ENCODE measurements around the gene C12orf42. TPM values are rescaled to one million over a fixed set of nuclear protein-coding genes. Genes with fewer than 3 reads are reported as not detected.

Gene C12orf42
- total and polyA plus RNA-seq, 10 of the 15 experiments (the other 5 are each of a cell fraction or from before 2014, with no cell fraction given) = 1.4 to 7.0 (median 2.4) TPM

DNA sequence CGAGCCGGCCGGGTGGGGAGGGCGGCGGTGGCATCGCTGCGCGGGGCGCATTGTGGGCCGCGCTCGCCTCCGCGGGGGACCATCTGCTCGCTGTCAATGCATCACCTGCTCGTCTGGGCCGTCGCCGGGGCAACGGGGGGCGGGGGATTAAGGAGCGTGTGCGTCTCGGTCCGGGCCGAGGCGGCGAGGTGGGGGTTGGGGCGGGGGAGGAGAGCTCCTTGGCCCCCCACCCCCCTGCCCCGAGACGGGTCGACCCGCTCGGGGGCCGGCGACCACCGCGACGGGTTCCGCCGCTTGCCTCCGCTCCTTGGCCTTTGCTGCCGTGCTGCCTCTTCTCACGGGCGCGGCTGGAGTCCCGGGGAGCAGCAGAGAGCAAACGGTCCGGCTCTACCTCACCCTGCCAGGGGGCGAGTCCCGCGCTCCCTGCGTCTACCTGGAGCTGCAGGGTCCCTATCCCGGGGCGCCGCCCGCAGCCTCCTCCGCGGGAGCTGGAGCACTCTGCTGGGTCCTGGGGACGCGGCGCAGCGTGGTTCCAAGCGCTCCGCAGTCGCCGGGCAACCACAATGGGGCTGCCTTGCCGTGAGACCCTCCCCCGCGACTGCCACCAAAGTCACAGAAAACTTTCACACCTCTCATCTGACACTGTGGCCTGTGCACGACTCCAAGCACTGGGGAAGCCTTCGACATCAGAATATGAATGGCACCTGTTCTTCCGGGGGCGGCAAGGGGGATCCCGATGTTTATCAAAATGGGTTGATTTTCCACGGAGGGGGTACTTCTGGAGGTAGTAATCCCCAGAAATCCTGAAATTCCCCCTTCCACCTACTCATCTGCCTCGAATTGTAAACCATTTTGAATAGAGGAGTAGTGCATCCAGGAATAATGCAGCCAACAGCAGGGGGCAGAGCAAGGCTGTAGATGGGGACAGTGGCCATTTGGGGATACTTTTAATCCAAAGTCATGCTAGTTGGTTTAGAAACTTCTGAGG is at the start of gene C12orf42 (continued):
- TF ChIP-seq, protein P1, sequence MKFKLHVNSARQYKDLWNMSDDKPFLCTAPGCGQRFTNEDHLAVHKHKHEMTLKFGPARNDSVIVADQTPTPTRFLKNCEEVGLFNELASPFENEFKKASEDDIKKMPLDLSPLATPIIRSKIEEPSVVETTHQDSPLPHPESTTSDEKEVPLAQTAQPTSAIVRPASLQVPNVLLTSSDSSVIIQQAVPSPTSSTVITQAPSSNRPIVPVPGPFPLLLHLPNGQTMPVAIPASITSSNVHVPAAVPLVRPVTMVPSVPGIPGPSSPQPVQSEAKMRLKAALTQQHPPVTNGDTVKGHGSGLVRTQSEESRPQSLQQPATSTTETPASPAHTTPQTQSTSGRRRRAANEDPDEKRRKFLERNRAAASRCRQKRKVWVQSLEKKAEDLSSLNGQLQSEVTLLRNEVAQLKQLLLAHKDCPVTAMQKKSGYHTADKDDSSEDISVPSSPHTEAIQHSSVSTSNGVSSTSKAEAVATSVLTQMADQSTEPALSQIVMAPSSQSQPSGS (IDR thresholded peaks at IDR 0.05; ENCODE audit: low read length) = no peak
- no peak for TF ChIP-seq RAD51 (IDR thresholded peaks at IDR 0.05)
- peak; percentile 50; the same call in 1 of the 2 replicates for TF ChIP-seq CHD2 (IDR thresholded peaks at IDR 0.05; ENCODE audit: borderline replicate concordance, low read depth, low read length)
- TF ChIP-seq POLR2AphosphoS5 (IDR thresholded peaks at IDR 0.05; ENCODE audit: low read length) = no peak
- no peak for TF ChIP-seq ZNF207 (IDR thresholded peaks at IDR 0.05; ENCODE audit: borderline replicate concordance)
- TF ChIP-seq BHLHE40 (IDR thresholded peaks at IDR 0.05; ENCODE audit: borderline replicate concordance in 1 of 2, low read depth in 2 of 2, low read length in 1 of 2) = peak in 1 of 2 experiments; percentile 56; a peak in 2 of 4 replicates
- peak; percentile 81 for TF ChIP-seq SMC3 (IDR thresholded peaks at IDR 0.05; ENCODE audit: borderline replicate concordance, low read length)
- peak; percentile 25; the same call in 1 of the 2 replicates for TF ChIP-seq NFIC (IDR thresholded peaks at IDR 0.05; ENCODE audit: low read depth, low read length)
- TF ChIP-seq FOXK2 (IDR thresholded peaks at IDR 0.05) = no peak
- TF ChIP-seq EZH2 (IDR thresholded peaks at IDR 0.05; ENCODE audit: borderline replicate concordance, control insufficient read depth, low read depth, low read length) = no peak
- peak in 1 of 2 experiments; percentile 8; a peak in 1 of 3 replicates for TF ChIP-seq EGR1 (IDR thresholded peaks at IDR 0.05; ENCODE audit: borderline replicate concordance in 1 of 2, low read depth in 2 of 2, low read length in 2 of 2)
- no peak for TF ChIP-seq YBX1 (IDR thresholded peaks at IDR 0.05)
- peak; percentile 58 for TF ChIP-seq MEF2B (IDR thresholded peaks at IDR 0.05; ENCODE audit: partially characterized antibody, poor library complexity, severe bottlenecking)
- TF ChIP-seq NFXL1 (IDR thresholded peaks at IDR 0.05; ENCODE audit: borderline replicate concordance) = no peak
- TF ChIP-seq HDAC6 (IDR thresholded peaks at IDR 0.05; ENCODE audit: unreplicated experiment) = no peak
- TF ChIP-seq RAD21 (IDR thresholded peaks at IDR 0.05; ENCODE audit: insufficient read depth, low read depth, low read length) = peak; percentile 81
- no peak for TF ChIP-seq MTA3 (IDR thresholded peaks at IDR 0.05; ENCODE audit: borderline replicate concordance, low read length)
- TF ChIP-seq SP1 (IDR thresholded peaks at IDR 0.05; ENCODE audit: low read depth, low read length) = no peak
- no peak for TF ChIP-seq SUPT20H (IDR thresholded peaks at IDR 0.05; ENCODE audit: borderline replicate concordance, control insufficient read depth, low read depth, low read length)
- peak; percentile 49; the same call in 1 of the 2 replicates for TF ChIP-seq BACH1 (IDR thresholded peaks at IDR 0.05; ENCODE audit: borderline replicate concordance)
- TF ChIP-seq FOS (IDR thresholded peaks at IDR 0.05; ENCODE audit: borderline replicate concordance, extremely low read depth, insufficient read length) = no peak
- TF ChIP-seq JUNB (IDR thresholded peaks at IDR 0.05) = no peak
- no peak for TF ChIP-seq ZNF622 (IDR thresholded peaks at IDR 0.05)
- TF ChIP-seq CBFB (IDR thresholded peaks at IDR 0.05; ENCODE audit: low read depth) = no peak
- TF ChIP-seq TCF12 (IDR thresholded peaks at IDR 0.05; ENCODE audit: low read depth, low read length) = peak; percentile 93
- TF ChIP-seq ETV6 (conservative IDR thresholded peaks at IDR 0.05 in 1 of 2, IDR thresholded peaks at IDR 0.05 in 1 of 2; ENCODE audit: borderline replicate concordance in 1 of 2, low read depth in 1 of 2) = 0 out of 4 replicates have a peak, but pooled peaks of 1 of the 2 experiments have one; percentile 17
- TF ChIP-seq NR2F1 (conservative IDR thresholded peaks at IDR 0.05) = peak; percentile 58
- TF ChIP-seq RELA (IDR thresholded peaks at IDR 0.05; ENCODE audit: borderline replicate concordance, partially characterized antibody) = no peak
- TF ChIP-seq, protein P2, sequence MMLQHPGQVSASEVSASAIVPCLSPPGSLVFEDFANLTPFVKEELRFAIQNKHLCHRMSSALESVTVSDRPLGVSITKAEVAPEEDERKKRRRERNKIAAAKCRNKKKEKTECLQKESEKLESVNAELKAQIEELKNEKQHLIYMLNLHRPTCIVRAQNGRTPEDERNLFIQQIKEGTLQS (IDR thresholded peaks at IDR 0.05; ENCODE audit: borderline replicate concordance, extremely low read depth, low read depth, low read length) = no peak
- peak; percentile 89 for TF ChIP-seq DPF2 (IDR thresholded peaks at IDR 0.05)

Measured in GM12878 (cell line).